OCI-LY3 (cell line): ENCODE results near the gene CCSER1.

Experiments used
- EZH2phosphoT487 ChIP-seq: fragments of 200-600 bp; shearing (Covaris generic); IDR thresholded peaks from 2 replicates; pipeline ENCODE4 v1.6.1; 2018; ENCODE audit warnings: antibody characterized with exemption, mixed run types, low read depth
- TF ChIP-seq, protein P1 (sequence below): fragments of 200-600, 300-600 bp; sonication (generic); IDR thresholded peaks from 2 replicates; pipeline ENCODE4 v1.5.1; 2014; ENCODE audit warnings: antibody characterized with exemption, low read length, low read depth

DNA sequence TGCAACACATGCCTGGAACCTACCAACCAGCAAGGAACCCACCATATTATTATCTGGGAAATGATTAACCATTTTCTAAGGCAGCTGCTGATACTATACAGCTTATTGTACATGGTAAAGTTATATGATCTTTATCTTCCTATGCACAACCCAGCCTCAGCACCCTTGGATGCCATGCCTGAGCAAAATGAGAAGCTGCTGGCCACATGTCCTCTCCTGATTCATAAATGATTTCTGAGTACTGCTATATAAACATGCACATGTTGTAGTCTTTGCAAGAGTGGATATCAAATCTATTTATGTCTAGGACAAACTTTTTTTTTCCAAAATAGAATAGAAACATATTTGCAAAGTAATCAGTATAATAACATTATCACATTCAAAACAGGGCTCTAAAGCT lies 1043.6 kb downstream of the CCSER1 start:
- TF ChIP-seq, protein P1, sequence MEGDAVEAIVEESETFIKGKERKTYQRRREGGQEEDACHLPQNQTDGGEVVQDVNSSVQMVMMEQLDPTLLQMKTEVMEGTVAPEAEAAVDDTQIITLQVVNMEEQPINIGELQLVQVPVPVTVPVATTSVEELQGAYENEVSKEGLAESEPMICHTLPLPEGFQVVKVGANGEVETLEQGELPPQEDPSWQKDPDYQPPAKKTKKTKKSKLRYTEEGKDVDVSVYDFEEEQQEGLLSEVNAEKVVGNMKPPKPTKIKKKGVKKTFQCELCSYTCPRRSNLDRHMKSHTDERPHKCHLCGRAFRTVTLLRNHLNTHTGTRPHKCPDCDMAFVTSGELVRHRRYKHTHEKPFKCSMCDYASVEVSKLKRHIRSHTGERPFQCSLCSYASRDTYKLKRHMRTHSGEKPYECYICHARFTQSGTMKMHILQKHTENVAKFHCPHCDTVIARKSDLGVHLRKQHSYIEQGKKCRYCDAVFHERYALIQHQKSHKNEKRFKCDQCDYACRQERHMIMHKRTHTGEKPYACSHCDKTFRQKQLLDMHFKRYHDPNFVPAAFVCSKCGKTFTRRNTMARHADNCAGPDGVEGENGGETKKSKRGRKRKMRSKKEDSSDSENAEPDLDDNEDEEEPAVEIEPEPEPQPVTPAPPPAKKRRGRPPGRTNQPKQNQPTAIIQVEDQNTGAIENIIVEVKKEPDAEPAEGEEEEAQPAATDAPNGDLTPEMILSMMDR: no peak
- no peak for TF ChIP-seq EZH2phosphoT487
